GM21381 (cell line): Measurements from ENCODE around the gene GSC2.

Source experiments
- ATAC-seq: cut with Tn5 transposase; IDR thresholded peaks from one replicate; pipeline ENCODE4 v1.9.1; 2021; ENCODE audit warnings: mild to moderate bottlenecking, moderate library complexity; ENCODE audit not compliant: unreplicated experiment

The GSC2 gene, protein sequence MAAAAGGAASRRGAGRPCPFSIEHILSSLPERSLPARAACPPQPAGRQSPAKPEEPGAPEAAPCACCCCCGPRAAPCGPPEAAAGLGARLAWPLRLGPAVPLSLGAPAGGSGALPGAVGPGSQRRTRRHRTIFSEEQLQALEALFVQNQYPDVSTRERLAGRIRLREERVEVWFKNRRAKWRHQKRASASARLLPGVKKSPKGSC

DNA sequence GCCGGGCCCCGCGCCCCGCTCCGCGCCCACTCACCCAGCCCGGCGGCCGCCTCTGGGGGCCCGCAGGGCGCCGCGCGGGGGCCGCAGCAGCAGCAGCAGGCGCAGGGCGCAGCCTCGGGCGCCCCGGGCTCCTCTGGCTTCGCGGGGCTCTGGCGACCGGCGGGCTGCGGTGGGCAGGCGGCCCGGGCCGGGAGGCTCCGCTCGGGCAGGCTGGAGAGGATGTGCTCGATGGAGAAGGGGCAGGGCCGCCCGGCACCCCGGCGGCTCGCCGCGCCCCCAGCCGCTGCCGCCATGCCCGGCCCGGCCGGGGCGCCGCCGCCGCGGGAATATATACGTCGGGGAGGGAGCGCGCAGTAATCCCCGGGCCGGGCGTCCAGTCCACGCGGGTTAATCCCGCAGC is at the start of gene GSC2:
Gene GSC2, minus strand, starts transcription at position 302 of the 400 bp plus-strand sequence. Its CDS starts 9 bp downstream, at position 293.
- no peak for ATAC-seq

DNA sequence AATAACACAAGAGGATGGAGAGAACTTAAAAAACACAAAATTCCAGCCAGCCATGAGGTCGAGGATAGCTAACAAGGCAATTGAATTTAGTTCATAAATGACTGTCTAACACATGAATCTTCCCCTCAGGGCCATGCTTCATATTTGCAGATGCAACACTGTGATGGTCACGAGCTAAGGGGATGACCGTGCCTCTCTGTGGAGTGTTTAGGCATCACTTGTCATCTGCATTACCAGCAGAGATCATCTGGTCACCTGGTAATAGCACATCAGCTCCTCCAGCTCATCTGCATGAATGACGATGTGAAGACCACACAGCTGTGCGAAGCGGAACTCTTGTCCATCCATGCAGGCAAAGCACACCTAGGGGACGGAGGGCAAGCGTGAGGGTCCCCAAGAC is 49.4 kb upstream of the GSC2 start:
- no peak for ATAC-seq

DNA sequence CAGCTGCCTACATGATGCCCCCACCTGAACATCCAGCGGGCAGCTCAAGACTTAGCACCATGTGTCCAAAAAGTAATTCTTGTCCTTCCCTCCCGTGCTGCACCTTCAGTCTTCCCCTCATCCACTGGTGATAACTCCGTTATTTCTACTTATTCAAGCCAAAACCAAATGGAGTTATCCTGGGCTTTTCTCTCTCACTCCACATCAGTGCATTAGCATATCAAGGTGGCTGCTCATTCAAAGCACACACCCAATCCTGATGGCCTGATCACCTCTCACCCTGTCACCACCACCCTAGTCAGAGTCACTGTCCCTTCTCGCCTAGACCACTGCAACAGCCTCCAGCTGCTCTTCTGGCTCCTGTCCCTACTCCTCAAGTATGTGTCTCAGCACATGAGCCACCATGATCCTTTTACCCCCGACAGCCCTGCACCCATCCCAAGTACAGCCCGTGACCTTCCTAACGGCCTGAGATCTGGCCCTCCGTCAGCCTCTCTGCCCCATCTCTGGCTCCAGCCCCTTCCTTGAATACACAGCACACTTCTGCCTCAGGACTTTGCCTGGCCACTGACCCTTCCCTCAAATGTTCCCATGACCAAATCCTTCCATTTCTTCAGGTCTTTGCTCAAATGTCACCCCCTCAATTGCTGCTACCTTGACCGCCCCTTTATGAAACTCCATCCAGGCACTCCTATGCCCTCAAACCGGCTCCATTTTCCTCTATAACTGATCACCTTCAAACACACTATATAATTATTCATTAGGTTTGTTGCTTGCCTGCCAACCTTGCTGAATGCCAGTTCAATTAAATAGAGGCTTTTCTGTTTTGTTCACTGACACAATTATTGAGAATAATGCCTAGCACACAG is 48.1 kb upstream of the GSC2 start:
- ATAC-seq, result no peak

DNA sequence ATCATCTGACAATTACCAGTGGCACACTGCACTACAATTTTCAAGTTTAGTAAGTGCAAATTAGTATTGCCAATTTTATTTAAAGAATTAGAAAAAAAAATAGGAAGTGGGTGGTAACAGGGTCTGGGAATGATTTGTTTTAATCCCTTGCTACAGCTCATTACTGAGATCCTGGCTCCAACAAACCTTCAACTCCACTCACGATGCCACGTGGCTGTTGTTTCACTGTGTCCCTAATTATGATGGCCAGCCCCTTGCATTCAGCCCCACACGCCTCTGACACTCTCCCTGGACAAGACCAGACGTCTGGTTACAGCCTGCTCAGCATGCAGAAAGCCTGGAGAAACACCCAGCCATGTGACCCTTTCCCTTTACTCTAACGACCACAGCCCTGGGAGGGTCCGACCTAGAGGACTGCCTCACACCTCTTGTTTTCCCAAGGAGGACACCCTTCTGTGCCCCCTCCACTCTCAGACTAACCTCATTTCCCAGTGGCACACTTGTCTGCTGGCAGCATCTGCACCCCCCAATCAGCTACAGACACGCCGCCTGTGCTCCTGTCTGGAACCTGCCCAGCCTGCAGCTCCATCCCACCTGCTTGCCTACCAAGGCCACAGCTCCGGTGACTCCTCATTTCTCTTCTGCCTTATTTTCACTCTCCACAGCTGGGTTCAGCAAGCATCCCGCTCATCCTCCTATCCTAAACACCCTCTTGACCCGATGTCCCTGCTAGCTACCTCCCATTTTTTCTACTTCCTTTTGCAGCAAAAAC is 46.9 kb upstream of the GSC2 start:
- ATAC-seq, result no peak

DNA sequence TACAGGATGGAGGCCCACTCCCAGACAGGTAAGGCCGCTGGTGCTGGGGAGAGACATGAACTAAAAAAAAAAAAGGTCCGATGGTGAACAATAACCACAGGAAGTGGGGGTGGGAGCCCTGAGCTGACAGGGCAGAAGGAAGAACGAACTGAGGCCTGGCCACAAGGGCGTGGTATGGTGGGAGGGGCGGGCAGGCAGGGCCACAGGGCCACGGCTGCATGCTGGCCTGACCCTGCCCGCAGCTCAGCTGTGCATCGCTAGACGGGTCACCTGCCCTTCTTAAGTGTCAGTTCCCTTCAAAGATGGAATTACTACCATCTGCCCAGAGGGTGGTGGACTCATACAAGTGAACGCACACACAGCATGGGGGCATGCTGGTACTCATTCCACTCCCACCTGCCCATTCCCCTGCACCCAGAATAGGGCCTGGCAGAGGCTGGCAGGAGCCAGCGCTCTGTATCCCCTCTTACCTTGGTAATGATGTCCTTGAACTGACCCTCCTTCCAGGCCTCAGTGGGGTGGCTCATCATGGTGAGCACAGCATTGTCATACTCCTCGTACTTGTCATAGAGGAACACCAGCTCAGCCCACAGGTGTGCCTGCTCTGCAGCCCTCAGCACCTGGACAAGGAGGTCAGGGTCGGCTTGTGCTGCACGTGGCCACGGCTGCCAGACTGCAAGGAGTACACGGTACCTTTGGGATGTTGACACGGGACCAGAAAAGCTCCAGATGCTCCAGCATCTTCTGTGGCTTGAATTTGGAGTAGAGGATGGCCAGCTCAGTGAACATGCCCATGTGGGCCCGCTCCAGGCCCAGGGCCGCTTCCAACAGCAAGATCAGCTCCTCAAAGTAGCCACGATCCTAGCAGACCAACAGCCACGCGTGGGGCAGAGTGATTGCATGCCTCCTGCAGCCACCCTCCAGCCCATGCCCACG is 46.0 kb upstream of the GSC2 start:
- ATAC-seq, result no peak

DNA sequence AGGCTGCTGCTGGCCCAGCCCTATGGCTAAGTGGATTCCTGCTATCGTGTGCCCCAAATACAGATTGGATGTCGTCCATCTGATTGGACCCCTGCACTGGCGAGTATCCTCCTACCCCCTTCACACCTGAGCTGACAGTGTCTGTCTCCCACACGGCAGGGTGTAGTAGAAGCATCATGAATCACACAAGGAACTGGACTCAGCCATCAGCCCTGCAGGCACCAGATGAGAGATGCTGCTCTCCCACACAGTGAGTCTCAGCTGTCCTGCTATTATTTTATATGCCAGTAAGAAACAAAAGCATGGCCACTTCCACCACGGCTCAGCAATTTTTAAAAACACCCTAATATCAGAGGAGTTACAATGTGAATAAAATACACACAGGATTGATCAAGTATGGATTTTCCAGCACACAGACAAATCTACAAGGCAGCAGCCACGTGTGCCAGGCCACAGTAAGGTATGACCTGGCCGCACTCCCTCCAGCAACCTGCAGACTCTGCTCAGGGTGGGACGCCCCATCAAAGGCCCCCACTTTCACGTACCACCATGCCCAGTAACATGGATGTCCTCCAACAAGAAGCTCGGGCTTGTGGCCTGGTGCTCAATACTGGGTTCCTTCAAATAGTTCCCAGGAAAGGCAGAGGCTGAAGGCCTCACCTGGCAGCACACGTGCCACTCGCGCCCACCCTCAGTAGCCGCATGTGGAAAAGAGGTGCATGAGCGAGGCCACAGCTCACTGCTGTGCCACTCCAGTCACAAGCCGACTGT is 44.9 kb upstream of the GSC2 start:
- ATAC-seq, result no peak

DNA sequence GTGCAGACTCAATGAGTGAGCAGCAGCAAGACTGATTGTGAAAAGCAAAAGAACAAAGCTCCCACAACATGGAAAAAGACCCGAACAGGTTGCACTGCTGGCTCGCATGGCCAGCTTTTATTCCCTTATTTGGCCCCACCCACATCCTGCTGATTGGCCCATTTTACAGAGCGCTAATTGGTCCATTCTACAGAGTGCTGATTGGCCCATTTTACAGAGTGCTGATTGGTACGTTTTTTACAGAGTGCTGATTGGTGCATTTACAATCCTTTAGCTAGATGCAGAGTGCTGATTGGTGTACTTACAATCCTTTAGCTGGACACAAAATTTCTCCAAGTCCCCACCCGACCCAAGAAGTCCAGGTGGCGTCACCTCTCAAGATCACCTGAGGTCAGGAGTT is 43.8 kb upstream of the GSC2 start:
- ATAC-seq, result no peak

DNA sequence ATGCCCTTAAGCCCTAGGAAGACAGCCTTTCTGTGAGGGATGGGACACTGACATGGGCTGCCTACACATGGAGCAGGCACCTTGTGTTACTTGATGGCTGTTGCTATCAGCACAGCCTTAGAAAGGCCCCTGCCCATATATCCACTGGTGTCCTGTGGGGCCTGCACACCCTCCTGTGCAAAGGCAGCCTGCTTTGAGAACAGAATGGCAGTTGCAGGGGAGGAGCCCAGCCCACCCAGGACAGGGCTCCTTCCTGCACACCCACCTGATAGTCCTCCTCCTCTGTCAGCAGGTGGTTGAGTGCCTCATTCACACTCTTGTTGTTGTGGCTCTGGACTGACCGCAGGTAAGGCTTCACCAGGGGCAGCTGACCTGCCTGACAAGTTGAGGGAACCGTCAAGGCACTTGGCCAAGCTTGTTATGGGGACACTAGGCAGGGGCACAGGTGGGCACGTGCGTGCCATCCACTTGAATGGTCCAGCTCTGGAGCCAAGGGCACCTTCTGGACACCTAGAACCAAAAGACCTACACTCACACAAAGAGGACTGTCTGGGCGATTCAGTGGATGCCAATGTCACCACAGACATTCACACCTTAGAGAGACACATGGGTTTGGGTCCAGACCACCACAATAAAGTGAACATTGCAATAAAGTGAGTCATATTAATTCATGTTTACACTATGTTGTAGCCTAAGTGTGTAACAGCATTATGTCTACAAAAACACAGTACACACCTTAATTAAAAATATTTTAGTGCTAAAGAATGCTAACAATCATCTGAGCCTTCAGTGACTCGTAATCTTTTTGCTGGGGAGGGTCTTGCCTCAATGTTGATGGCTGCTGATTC is 37.8 kb upstream of the GSC2 start:
- ATAC-seq, result no peak

DNA sequence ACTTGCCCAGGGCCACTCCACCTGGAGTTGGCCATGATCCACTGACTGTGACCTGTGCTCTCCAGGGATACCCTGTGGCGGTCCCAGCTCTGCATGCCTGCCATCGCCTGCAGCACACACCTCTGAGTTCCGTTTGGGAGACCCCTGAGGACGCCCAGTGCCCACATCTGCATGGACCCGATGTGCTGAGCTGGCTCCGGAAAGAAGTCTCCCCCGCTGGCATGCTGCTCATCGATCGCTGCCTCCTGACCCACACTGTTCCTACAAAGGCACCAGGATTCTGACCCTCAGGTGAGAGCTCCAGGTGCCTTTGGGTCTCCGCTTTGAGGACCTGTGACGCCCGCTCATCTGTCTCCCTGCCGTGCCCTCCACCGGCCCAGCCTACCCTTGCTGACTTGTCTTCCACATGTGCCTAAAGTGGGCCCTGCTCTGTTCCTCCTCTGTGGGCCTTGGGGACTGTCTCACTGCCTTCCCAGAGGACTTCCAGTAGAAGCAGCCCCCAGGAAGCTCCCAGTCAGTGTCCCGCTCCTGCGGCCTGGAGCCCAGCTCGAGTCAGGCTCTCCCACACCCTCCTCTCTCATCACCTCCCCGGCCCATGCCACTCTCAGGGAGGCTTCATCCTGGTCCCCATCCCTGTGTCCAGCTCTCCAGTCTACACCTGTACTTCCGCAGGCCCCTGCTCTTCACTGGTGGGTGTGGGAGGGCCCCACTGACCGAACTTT is 34.3 kb upstream of the GSC2 start:
- ATAC-seq, result no peak

DNA sequence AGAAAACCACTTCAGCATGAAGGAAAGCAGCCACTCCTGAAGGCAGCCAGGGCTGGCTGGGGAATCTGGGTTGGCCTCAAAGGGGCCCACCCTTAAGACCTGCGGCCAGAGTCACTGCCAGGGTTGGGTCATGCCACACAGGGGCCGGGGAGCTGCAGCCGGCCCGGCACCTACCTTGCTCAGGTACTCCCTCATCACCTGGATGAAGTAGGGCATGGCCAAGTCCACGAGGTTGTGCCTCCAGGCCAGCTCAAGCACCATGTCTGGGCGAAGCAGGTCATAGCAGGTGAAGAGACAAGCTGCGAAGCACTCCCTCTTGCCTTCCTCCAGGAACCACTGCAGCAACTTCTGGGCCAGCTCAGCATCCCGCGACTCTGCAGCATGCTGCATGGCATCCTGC is 33.1 kb upstream of the GSC2 start:
- ATAC-seq, result no peak

DNA sequence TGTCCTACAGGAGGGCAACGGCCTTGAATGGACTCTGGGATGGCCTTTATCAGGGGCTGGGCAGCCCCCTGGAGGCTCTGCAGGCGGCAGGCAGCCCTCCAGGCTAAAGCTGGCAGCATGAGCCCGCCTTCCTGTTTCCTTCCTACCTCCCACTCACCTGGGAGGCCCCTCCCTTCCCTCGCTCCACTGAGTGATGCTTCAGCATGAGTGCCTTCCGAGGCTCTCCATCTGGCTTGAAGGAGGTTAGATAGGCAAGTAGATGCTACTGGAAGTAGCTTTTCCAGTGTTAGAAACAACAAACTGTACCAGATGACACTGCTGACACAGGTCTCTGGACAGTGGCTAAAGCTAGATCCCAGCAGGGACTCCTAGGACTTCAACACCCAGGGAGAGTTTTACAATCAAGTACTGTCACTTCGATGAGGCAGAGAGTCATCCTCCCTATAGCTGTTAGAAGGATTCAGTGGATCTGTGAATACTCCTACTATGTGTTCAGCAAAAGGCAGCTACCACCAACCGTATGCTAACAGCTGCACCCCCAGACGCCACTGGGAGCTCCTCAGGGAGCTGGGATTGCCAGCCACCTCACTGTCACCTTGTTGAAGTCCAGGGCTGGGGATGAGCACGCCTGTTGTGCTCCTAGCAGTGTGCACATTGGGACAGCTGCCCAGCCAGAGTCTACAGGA is 32.5 kb upstream of the GSC2 start:
- no peak for ATAC-seq

DNA sequence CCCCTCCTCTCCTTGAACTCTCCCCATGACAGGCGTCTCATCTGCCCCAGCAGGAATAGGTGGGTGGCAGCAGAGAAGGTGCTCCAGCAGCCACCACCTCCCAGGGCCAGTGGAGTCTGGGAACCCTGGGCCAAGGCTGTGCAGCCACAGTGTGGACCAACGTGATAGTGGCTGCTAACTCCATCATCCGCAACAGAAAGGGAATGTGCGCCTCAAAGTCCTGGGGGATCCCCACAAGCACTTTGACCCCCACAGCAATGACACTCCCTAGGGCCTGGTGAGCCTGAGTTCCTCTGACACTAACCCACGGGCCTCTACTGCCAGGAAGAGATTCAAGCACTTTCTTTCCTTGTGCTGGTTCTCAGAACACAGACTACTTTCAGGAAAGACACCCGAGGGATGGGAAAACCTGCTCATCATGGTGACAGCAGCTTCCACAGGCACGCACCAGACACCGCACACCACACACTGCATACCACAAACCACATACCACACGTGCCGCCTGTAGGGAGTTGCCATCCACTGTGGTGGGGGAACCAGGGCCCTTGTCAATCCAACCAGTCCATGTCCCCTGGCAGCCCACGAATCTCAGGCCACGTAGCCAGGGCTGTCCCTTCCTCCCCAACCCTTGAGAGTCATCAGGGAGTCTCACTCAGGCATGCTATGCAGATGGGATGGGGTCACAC is 31.8 kb upstream of the GSC2 start:
- ATAC-seq, result no peak

DNA sequence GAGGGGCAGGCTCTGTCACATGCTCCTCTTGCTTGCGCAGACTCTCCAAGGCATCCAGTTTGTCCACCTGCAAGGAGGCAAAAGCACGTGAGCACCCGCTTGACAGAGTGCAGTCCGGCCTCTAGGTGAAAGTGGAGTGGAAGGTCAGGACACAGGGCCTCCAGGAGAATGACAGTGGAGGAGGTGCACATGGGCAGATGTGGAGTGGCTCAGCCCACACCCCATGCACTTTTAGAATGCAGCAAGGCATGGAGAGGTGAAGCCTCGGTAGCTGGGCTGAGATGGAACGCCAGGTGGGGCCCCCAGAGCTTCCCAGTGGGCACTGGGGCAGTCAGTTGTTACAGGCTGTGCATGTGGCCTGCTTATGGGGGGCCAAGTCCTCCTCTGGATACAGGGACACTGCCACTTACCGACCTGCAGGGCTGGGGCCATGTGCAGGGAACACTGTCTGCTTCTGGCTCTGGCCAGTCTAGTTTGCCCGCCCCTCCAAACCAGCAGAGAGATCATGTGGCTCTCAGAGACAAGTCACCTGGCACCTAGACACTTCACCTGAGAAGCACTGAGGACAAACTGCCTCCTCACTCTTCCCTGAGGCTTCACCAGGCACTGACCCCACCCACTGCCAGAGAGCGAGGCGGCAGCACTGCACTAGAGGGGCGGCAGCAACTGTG is 30.8 kb upstream of the GSC2 start:
- ATAC-seq, result no peak

DNA sequence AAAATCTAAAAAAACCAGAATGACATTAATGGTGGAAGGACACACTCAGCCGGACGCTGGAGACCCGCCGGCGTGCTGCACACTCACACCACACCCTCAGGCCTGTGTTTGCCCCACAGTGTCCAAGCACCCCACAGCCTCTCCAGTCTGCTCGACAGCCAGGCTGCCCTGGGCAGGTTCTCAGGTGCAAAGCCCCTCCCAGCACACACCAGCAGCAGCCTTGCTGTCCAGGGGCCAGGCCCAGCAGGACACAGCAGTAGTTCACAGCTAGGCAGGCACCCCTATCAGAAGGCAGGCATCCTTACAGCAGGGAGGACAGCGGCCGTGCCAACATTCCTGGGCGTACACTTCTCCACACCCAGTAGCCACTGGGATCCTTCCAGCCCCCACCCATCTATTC is 30.1 kb upstream of the GSC2 start:
- ATAC-seq, result no peak

DNA sequence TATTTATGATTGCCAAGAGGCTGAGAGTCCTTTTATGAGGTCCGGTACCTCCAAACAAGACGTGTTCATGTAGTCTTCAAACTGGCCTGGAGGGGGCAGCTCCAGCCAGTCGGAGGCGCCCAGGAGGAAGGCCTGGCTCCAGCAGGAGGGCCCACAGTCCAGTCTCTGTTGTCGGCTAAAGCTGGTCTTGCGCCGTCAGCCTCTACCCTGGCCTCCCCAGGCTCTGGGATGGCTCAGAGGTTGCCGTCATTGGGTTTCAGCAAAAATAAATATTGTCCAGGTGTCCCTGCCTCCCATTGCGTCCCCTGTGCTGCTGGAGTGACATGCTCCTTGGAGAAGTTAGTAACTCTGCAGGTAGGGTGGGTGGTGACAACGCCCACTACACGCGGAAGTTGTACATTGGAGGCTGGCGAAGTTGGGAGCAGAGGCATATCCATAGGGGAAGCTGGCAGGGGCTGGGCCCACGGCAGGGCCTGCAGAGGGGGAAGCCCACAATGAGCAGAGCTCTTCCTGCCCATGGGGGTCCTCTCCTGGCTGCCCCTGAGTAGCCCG is 29.5 kb upstream of the GSC2 start:
- no peak for ATAC-seq
